Superior temporal gyrus (tissue), 1 donor: ENCODE measurements around the gene UBE2H.

Source experiments
- DNase-seq: peaks from one replicate; pipeline ENCODE4 v3.0.0-alpha.2; 2016; ENCODE audit errors: extremely low spot score

UBE2H gene

DNA sequence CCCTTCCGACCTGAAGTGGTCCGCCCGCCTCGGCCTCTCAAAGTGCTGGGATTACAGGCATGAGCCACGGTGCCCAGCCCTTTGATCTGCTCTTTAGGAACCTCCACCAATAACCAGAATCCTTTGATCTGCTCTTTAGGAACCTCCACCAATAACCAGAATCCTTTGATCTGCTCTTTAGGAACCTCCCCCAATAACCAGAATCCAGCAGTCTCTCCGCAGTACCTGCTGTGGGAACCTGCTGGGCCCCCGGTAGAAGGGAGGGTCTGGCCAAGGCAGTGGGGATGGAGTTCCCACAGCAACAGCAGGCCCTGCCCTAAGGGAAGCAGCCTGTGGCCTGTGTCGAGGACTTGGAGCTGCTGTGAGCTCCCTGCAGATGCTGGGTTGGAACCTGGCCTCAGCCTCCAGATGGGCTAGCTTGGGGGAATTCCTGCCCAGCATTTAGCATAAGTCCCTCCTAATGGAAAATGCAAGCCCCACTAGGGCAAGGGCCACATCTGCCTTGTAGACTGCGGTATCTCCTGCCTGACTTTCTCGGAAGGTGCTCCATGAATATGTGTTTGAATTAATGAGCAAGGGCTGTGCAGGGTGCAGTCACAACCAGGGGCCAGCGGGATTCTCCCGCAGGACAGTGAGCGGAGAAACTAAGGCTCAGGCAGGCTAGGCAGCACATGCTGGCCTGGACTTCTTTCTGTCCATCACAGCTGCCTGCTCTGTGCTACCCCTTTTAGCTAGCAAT is 165.8 kb downstream of the UBE2H start:
- no peak for DNase-seq

DNA sequence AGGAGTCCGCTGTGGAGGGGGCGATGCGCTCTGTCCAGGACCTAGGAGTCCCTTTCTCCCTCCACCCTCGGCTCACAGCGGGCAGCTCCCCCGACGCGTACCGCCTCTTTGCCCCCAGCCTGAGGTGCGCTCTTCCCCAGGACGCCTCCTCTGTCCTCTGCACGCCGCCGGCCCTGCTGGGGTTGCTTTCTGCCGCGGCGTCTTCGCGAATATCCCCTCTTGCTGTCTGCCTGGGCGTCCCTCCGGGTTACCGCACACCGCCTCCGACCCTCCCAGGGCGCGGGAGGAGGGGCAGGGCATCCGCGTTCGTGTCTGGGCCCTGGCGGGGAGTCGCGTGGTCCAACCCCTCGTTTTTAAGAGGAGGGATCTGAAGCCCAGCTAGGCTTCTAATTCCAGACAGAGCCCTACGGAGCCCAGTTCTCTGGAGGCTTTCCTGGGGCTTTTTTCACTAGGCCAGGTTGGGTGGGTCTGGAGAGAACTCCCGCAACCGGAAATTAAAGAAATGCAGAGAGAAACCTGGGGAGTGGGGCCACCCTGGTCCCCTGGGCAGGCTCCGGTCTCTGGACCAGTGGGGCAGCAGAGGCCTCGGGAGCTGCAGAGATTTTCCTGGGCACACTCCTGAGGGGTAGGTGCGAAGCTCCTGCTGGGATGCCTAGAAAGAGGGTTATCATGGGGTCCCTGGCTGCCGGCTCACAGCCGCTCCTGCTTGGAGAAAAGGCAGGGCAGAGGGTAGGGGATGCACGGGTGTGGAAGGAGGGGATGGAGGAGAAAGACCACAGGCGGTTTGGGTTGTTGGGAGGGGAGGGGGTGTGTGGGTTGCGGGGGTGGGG is 166.9 kb downstream of the UBE2H start:
- no peak for DNase-seq

DNA sequence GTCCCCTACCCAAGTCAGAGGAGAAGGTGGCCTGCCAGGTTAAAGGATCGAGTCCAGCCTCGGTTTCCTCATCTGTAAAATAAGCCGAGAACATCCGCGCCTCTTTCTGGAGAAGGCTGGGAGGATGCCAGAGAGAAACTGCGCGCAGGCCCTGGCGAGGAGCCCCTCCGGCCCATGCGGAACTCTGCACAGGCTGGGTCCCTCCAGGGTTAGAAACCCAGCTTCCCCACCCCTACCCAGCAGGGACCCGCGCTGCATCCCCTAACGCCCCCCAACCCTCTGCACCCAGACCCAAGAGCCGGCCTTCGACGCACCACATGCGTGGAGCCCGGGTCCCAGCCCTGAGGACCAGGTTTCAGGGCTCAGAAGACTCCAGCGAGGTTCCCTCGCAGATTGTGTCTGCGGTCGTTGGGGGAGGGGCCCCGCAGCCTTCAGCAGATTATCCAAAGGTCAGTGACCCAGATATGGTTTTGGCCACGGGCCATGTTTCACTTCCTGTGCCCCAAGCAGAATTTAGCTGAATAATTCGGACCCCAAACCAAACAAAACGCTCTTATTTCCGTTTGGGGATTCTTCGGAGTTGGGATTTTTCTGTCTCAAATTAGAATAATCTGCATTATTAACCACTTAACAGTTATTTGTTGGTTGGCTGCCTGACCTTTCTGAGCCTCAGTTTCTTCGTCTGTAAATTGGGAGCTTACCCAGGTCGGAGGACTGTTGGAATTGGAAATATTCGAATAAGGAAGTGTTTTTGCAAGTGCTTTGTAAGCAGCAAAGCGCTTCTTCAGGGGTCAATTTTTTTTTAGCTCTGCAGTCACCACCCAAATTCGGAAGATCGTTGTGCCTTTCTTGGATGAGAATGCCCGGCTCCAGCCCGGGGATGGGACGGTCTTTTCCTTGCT is 167.7 kb downstream of the UBE2H start:
- DNase-seq: no peak

DNA sequence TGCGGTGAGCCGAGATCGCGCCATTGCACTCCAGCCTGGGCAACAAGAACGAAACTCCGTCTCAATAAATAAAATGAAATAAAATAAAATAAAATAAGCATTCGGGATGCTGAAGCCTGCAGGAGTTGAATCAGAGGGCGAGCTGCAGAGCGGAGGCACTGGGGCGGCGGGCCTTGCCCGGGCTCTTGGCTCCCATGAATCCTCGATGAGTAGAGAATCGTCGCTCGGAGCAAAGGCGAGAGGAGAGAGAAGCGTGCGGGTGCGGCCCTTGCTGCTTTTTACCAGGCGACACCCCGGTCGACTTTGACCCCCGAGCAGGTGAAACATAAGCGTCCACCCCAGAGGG is 168.3 kb downstream of the UBE2H start:
- no peak for DNase-seq

DNA sequence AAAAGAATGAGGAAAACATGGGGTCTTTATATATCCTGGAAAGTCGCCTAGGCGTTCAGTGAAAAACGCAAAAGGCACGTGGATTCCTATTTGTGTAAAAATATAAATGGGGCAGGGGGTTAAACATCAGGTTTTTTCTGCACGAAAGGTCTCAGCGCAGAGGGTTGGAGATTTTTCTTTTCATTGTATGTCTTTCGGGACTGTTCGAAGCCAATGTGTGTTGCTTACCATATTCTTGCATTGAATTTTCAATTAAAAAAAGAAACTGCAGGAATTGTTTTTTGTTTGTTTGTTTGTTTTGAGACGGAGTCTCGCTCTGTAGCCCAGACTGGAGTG is 169.2 kb downstream of the UBE2H start:
- DNase-seq: no peak

DNA sequence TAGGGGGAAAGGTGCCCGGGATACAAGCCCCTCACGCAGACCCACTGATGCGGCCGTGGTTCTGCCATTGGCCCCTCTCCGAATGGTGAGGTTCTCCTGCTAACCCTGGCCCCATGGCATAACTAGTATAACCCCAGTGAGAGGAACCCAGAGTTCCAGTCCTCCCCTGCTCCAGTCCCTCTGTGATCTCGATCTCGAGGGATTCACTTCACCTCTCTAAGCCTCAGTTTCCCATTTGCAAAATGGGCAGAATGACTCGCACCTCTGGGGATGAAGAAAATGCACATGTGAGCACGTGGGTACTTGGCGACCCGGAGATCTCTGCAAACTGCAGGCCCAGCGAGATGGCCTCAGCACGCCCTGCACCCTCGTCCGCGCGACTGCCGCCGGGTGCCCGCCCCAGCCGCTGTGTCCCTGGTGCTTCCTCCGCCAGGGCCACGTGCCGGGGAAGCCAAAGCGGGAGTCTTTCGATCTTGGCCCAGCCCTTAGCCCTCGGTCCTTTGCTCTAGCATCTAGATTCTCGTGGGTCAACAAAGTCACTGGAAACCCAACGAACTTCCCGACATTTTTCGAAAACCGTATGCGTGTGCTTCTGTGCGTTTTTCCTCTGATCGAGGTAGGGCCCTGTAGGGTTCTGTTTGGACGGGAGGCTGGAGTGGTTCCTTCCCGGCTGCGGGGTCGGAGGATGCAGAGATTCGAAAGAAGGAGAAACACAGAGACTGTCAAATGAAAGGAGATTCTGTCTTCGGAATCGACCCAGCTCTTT is 169.8 kb downstream of the UBE2H start:
- no peak for DNase-seq

DNA sequence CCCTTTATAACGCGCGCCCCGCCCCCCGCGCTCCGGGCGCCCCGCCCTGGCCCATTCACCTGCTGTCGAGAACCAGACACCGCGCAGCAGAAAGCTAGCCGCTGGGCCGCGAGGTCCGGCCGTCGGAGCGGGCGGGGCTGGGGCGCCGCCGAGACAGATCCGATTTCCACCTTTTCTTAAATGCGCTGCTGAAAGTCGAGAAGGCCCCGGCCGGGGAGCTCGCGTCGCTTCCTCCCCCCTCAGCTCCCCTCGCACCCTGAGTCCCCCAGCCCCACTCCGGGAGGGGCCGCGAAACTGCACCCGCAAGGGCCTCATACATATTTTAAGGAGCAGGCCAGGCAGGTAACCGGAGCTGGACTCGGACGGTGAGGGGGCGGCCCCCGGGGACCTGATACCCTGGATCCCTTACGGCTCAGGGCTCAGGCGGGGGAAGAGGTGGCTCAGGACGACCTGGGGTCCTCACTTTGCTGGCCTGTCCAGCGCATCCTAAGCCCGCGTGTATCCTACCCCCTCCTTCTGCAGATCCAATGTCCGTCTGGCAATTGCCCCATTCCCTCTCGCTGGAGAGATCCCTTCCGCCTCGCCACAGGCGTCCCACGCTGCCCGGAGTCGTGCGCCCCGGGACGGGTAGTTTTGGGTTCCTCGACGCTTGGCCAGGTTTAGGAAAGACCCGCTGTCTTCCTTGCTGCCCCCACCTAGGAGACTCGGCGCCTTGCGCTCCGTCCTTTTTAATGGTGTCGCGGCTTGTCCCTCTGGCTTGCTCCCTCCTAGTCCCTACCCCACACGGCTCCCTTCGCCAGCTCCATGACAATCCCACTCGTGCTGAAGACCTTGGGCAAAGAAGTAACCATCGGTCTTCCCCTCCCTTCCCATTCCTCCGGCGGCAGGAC is 170.6 kb downstream of the UBE2H start:
- no peak for DNase-seq

DNA sequence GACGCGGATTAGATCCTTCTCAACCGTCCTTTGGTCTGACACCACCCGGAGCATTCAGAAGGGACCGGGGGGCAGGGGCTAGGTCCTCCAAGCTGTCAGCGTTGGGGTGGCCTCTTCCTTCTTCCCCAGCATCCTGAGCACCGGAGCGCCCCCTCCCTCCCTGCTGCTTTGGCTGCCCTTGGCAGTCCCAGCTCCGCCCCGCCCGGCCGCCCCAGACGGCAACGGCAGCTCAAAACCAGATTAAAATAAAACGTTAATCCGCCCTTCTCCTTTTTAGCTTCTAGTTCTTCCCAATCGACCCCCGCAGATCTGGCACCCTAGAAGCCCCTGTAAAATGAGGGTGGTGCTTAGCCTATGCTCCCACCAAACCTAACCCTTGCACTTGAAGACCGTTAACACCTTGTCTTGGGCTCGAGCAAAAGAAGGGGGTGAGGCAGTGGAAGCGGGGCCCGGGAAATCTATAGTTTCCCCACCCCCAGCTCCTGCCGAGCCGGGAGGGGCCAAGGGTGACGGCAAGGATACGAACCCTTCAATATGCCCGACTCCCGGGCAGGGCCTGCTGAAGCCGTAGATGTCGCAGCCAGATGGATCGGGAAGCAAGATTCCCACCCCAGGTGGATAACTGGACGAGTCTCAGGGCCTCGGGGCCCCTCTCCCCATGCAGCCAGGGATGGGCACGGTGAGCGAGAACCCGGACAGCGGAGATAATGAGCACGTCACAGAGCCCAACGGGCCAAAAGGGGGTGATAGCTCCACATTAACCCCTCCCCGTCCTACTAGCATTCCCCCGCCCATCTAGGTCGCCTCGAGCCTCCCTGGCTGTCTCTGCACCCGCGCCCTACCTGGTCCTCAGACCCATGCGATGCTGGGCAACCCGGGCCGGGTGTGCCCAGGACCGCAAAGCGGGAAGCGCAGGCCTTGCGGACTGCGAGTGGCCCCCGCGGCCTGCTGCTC is 171.5 kb downstream of the UBE2H start:
- DNase-seq: no peak
